ENCODE measurements around the gene HNRNPD.
"Not testable (repeated sequence)": the region's sequence is repeated elsewhere in the genome, so short reads cannot be mapped to it uniquely, and the experiment has no call there.

HNRNPD gene, protein sequence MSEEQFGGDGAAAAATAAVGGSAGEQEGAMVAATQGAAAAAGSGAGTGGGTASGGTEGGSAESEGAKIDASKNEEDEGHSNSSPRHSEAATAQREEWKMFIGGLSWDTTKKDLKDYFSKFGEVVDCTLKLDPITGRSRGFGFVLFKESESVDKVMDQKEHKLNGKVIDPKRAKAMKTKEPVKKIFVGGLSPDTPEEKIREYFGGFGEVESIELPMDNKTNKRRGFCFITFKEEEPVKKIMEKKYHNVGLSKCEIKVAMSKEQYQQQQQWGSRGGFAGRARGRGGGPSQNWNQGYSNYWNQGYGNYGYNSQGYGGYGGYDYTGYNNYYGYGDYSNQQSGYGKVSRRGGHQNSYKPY

DNA sequence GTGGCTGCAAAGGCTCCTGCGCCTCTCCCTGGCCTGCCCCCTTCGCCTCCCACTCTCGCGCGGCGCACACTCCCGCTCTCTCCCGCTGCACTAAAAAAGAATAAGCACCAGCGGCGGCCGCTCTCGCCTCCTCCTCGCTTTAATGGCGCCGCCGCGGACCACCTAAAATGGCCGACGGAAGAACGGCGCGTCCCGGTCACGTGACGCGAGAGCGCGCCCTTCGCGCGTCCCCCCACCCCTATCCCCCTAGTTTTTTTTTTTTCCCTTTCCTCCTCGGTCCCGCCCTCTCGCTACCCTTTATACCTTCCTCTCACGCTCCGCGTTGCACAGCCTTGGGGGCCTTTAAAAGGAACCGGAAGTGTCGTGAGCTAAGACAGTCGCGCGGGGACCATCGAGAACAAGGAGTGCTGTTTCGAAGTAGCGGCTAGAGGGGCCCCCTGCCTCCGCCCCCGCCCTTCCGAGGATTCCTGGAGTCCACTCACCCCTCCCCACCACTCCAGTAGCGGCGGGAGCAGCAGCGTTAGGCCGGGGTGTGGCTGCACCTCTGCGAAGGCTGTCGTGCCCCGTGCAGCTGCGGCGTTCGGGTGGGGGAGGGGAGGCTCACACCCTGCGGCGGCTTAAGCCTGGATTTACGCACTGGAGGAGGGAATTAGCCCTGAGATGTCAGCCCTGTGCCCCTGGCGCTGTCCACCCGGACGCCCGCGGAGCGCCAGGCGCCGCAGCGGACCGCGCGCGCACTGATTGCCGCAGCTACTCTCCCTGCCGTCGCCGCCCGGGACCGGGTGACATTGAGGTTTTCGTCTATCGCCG is at the start of gene HNRNPD:
HNRNPD (minus strand) TSS at position 176 of the 810 bp plus-strand sequence. CDS start 313 bp downstream, outside the sequence.
- peak; percentile 99 for DNase-seq

DNA sequence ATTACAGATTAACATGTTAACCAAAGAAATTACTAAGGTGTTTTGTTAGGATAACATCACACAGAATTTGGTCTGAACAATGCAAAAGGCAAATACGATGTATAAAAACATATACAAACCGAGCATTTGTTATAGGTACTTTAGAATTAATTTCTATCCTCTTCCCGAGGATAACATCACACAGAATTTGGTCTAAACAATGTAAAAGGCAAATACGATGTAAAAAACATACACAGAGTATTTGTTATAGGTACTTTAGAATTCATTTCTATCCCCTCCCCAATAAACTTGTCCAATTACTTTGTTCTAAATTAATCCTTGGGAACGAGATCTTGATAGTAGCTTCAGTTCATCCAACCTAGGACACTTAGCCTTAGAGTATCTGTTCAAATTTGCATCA is 48.8 kb upstream of the HNRNPD start:
- no peak for DNase-seq

DNA sequence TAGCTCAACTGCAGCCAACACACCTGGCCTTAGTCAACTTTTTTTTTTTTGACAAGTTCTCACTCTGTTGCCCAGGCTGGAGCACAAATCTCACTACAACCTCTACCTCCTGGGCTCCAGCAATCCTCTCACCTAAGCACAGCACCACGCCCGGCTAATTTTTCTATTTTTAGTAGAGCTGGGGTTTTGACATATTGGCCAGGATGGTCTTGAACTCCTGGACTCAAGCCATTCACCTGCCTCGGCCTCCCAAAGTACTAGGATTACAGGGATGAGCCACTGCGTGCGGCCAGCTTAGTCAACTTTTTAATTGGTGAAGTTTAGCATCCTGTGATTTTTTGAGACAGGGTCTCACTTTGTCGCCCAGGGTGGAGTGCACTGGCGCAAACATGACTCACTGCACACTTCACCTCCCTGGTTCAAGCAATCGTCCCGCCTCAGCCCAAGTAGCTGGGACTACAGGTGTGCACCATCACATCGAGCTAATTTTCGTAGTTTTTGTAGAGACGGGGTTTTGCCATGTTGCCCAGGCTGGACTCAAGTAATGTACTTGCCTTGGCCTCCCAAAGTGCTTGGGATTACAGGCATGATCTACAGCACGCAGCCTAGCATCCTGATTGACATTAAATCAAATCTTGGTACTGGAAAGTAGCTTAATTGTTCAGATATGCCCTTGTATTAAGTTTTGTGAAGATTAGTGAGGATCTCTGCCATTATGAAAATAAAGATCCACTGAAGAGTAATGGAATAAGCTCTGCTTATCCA is 48.2 kb upstream of the HNRNPD start:
- DNase-seq = no peak

DNA sequence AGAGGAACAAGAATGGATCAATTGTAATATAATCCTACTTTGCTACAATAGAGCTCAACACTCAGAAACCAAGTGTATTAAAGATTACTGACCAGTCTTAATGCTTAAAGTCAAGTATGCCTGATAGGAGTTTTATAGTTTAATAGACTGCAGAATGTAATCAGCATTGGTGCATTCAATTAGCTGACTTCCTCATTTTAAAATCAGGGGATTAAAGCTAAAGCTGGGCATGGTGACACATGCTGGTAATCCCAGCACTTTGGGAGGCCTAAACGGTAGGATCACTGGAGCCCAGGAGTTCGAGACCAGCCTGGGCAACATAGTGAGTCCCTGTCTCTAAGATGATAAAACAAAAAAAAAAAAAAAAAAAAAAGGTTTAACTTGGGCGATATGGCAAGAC is 45.7 kb upstream of the HNRNPD start:
- DNase-seq = no peak

DNA sequence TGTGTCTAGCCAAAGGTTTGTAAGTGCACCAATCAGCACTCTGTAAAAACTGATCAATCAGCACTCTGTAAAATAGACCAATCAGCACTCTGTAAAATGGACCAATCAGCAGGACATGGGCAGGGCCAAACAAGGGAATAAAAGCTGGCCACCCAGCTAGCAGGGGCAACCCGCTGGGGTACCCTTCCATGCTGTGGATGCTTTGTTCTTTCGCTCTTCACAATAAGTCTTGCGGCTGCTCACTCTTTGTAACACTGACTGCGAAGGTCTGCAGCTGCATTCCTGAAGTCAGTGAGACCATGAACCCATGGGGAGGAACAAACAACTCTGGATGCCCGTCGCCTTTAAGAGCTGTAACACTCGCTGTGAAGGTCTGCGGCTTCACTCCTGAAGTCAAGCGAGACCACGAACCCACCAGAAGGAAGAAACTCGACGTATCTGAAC is 42.2 kb upstream of the HNRNPD start:
- DNase-seq = no peak

DNA sequence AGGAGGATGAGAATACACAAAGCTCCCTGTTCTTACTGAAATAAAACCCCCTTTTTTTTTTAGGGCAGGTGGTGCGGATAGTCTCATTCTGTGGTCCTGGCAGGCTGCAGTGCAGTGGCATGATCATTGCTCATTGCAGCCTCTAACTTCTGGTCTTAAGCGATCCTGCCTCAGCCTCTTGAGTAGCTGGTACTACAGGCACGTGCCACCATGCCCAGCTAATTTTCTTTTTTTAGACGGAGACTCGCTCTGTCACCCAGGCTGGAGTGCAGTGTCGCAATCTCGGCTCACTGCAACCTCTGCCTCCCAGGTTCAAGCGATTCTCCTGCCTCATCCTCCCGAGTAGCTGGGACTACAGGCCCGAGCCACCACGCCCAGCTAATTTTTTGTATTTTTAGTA is 41.3 kb upstream of the HNRNPD start:
- DNase-seq = not testable (repeated sequence)

DNA sequence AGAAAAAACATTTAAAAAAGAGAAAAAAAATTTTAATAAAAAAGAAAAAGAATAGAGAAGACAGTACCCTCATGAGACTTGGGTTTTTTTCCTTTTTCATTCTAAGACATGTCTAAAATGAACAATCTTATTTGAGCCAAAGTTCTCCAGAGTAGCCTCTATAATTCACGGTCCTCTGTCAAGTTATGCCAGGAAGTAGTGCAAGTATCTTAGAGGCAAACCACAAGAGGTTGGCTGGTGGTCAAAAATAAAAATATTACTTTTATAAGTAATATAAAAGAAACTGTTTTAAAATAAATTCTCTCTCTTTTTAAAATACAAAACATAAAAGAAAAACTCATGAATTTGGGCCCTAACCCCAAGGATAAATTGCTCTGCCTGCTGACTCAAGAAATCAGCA is 29.9 kb upstream of the HNRNPD start:
- no peak for DNase-seq

DNA sequence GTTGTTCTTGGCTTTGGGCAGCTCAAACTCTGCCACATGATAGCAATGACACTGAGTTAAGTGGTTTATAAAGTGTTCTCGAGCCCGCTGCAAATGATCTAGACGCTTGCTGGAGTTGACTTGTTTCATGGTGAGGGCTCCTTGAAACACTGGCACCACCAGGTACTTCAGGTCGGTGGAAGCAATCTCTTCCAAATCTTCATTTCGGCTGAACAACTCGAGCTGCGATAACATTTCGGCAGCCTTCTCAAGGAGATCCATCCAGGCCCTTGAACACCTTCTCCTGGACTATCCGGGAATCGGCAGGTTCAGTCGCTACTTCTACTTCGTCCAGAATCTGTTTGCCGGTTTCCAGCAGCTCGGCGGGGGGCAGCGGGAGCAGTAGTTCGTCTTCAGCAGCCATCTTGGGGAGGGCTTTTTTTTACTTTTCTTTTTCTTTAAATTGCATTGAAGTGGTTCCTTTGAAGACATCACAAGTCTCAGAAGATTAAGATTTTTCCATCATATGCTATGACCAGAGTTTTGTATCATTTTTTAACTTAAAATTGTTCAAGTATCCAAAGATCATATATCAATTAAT is 28.5 kb upstream of the HNRNPD start:
- no peak for DNase-seq

DNA sequence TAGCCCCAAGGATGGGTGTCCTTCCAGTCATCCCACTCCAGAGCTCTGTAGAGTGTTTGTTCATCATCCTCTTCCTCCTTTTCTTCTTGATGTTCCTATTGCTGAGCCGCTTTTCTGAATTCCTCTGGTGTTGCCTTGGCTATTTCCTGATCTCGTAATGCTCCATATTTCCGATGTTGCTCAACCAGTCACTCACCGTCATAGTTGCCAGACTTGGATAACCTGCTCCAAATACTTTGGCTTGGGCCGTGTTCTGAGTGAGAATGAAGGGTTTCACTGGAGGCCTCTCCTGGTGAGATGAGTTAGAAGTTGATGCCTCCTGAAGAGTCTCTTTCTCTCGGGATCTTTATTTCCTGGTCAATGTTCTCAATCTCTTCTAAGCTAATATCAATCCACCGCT is 27.8 kb upstream of the HNRNPD start:
- no peak for DNase-seq

DNA sequence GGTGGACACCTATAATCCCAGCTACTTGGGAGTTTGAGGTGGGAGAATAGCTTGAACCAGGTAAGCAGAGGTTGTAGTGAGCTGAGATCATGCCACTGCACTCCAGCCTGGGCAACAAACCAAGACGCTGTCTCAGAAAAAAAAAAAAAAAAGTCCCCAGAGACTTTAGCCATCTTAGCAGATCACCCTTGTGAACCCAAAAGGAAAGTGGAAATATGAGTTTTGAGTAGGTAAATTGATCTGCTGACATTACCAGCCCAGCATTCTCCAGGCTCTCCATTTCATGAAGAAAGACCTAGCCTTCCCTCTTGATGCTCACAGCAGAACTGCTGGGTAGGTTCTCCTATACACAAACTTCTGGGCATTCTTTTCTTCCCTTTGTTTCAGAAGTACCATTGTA is 24.5 kb upstream of the HNRNPD start:
- no peak for DNase-seq

DNA sequence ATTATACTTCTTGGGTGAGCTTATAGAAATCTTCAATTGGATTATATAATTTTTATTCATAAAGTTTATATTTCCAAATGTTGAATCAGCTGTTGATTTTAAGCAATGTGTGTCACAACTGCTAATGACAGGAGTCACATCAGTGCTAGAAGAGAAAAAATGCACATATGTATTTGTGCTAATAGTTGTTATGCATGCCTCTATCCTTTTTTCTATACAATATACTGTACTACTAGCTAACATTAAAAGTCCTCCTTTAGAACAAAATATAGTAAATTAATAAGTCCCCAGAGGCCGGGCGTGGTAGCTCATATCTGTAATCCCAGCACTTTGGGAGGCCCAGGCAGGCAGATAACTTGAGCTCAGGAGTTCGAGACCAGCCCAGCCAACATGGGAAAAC is 23.7 kb upstream of the HNRNPD start:
- no peak for DNase-seq

DNA sequence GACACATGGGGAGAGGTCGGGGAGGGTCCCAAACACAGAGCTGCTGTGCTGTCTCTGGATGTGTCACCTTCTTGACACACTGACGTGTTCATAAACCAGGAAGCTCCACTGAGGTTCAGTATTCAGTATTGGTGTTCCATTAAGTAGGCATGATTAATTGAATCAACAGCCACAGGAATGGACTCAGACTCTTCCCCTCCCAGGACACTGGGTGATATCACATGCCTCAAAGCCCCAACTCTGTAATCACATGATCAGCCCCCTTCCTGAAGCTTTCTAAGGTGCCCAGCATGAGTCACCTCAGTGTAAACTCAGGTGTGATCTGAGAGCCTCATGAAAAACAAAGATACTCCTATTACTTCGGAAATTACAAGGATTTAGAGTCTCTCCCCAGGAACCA is 21.1 kb upstream of the HNRNPD start:
- DNase-seq = no peak

DNA sequence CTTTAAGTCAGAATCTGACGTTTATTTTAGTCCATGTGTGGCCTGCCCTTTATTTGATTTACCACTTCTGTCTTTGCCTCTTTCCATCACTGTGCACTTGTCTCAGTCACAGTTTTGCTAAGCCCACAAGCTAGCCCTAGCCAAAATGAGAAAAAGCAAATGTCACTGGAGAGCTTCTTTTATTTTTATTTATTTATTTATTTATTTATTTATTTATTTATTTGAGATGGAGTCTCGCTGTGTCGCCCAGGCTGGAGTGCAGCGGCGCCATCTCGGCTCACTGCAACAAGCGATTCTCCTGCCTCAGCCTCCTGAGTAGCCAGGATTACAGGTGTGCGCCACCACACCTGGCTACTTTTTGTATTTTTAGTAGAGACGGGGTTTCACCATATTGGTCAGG is 16.3 kb upstream of the HNRNPD start:
- DNase-seq = not testable (repeated sequence)

DNA sequence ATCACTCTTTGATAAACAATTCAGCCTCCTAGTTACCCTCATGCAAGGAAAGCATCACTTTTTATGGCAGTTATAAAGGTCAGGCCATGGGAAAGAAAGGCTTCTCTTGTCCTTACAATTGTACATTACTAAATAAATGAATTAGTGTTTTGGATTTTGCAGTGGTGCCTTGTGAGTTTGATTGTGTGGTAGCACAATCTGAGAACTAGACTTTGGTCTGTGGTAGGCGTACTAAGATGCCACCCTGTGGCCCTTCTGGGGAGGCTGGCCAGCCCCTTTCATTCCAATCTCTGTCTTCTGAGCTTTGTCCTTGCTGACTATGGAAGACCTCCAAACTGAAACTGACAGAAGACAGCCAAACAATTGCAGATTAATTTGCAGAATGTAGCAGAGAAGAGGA is 14.6 kb upstream of the HNRNPD start:
- no peak for DNase-seq

DNA sequence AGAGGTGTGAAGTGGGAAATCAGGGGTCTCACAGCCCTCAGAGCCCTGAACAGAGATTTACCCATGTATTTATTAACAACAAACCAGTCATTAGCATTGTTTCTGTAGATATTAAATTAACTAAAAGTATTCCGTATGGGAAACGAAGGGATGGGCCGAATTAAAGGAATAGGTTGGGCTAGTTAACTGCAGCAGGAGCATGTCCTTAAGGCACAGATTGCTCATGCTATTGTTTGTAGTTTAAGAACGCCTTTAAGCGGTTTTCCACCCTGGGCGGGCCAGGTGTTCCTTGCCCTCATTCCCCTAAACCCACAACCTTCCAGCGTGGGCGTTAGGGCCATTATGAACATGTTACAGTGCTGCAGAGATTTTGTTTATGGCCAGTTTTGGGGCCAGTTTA is 12.5 kb upstream of the HNRNPD start:
- not testable (repeated sequence) for DNase-seq

DNA sequence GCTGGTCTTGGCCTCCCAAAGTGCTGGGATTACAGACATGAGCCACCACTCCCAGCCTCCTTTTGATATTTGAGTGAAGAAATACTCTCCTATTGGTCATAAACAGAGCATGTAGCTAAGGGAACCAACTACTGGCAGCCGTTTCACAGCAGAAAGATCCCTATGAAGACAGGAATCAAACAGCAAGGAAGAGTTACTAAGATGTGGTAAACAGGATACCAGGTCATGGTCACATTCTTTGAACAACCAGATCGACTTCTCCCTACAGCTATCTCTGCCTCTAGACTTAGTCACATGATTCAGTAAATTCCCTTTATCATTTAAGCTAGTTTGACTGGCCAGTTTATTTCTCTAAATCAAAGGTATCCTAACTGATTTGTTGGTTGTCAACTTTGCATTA is 9.0 kb upstream of the HNRNPD start:
- DNase-seq = no peak

DNA sequence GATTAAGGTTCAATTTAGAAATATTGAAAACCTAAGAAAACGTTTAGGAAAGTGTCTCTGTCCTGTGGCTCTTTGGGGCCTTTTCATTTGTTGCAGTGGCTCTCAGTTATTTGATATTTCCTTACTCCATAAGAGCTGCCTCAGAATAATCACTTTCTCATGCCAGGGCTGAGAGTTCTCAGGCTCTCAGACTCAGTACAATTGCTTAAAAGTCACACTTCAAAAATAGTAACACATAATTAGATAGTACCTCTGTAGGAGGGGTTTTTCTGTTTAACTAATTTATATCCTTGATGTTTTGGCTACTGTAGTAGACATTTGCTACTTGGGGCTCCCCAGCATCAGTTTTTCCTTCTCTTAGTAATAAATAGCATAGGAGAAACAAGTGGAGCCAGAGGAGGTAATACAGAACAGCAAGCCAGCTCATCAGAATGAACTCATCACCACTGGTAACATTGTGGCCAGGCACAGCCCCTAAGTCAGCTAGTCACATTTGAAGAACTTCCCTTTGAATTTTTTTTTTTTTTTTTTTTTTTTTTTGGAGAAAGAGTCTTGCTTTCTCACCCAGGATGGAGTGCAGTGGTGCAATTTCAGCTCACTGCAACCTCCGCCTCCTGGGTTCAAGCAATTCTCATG is 8.0 kb upstream of the HNRNPD start:
- no peak for DNase-seq

DNA sequence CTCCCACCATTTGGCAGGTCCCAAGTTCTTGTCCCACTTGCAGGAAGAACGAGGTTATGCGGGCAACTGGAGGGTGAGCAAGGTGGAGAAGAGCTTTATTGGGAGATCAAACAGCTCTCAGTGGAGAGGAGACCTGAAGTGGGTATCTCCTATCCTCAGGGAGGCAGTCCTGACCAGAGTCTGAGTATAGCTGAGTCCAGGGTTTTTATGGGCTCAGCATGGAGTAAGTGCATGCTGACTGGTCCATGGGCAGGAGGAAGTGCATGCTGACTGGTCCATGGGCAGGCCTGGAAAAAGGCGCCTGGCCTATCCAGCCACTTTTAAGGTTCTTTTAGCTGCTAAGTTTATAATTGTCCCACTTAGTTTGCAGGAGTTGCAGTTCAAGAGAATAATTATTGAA is 7.4 kb upstream of the HNRNPD start:
- no peak for DNase-seq

DNA sequence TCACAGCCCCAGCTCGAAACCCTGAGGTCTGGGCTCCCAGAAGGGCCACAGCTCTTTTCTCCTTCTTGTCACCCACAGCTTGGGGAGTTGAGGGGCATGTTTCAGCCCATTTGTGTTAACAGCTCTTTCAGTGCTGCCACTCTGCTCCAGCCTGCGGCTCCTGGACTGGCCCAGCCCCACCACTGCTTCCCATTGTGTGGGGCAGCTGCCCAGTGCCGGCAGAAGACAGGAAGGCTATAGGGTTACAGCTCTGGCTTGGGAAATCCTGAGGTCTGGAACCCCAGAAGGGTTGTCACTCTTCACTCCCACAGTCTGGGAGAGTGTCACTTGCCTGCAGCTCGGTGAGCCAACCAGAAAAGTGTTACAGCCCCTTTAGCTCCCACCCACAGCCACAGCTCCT is 7.0 kb upstream of the HNRNPD start:
- DNase-seq = no peak

DNA sequence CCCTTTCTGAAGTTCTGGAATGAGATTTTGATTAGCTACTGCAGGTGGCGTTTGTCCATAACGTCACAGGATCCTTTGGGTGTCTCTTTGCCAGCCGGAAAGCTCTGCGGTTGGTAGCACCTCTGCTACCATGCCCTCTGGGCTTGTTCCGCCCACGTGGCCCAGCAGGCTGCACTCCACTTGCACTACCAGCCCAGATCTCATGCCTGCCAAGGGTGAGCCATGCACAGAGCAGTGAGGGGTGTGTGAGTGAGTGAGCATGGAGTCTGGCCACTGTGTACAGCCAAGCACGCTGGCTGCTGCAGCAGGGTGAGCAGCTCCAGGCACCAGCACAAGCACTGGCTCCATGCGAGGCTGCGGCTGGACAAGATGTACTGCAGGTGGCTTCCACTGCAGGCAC is 6.6 kb upstream of the HNRNPD start:
- no peak for DNase-seq

DNA sequence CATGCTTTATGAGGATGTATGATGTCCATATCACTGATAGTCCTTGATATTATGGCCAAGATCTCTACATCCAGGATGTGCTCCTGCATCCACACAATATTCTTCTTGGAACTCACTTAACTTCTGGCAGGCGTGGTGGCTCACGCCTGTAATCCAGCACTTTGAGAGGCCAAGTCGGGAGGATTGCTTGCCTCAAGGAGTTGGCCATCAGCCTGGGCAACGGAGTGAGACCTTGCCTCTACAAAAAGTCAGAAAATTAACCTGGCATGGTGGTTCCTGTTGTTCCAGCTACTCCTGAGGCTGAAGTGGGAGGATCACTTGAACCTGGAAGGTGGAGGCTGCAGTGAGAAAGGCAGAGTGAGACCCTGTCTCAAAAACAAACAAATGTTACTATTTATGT is 2.3 kb upstream of the HNRNPD start:
- DNase-seq = no peak

DNA sequence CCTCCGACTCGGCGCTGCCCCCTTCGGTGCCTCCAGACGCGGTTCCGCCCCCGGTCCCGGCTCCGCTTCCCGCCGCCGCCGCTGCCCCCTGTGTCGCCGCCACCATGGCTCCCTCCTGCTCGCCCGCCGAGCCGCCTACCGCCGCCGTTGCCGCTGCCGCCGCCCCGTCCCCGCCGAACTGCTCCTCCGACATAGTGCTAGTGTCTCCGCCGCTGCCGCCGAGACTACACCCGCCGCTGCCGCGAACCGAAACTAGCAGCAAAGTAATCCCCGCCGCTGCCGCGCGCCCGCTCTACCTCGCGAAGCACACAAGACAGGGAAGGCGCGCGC is 340 bp downstream of the HNRNPD start:
- no peak for DNase-seq
